ENCODE measurements around the gene LCE4A. TPM values are rescaled to one million over a fixed set of nuclear protein-coding genes. Genes with fewer than 3 reads are reported as not detected.

LCE4A gene
- polyA plus RNA-seq, 6 donors from 2014 or later, result not detected

- Mint-ChIP-seq H3K4me1 (no peaks in the 10 kb centered on the region), H3K27ac (no peak overlapping the region)
- ATAC-seq (ENCODE audit: low read depth in 2 of 2), result no peak
These were observed 10.3 kb downstream of the LCE4A start for GRCh38 chr1:152718238-152718637.

GRCh38 chr1:152725261-152725660, 17.3 kb downstream of the LCE4A start:
- ATAC-seq (ENCODE audit: low read depth in 2 of 2) (no peak), DNase-seq (no peak)
- H3K4me3 Mint-ChIP-seq, result no peak overlapping the region
- no peak overlapping the region for H3K27ac Mint-ChIP-seq
- no peaks in the 10 kb centered on the region for H3K36me3 Mint-ChIP-seq
- H3K9me3 Mint-ChIP-seq, result no peaks in the 10 kb centered on the region
- peaks cover 0 to 11% (median 10%) of the 10 kb centered on the region in 3 donors for H3K27me3 Mint-ChIP-seq
- H3K4me1 Mint-ChIP-seq, result no peaks in the 10 kb centered on the region

More at GRCh38 chr1:152718238-152718637, 10.3 kb downstream of the LCE4A start:
- no peaks in the 10 kb centered on the region for H3K36me3 Mint-ChIP-seq
- peaks cover 4 to 37% (median 10%) of the 10 kb centered on the region in 3 donors for H3K27me3 Mint-ChIP-seq
- H3K9me3 Mint-ChIP-seq, result peaks cover 0 to 23% (median 11%) of the 10 kb centered on the region in 7 donors
- DNase-seq, result no peak
- no peak overlapping the region for H3K4me3 Mint-ChIP-seq

GRCh38 chr1:152728986-152729385, 21.0 kb downstream of the LCE4A start:
- H3K9me3 Mint-ChIP-seq, result no peaks in the 10 kb centered on the region
- no peaks in the 10 kb centered on the region for H3K4me1 Mint-ChIP-seq
- H3K4me3 Mint-ChIP-seq, result no peak overlapping the region
- no peak for ATAC-seq (ENCODE audit: low read depth in 2 of 2)
- no peaks in the 10 kb centered on the region for H3K36me3 Mint-ChIP-seq
- no peak overlapping the region for H3K27ac Mint-ChIP-seq
- H3K27me3 Mint-ChIP-seq, result peaks cover 7 to 11% (median 10%) of the 10 kb centered on the region in 3 donors
- DNase-seq, result no peak

DNA sequence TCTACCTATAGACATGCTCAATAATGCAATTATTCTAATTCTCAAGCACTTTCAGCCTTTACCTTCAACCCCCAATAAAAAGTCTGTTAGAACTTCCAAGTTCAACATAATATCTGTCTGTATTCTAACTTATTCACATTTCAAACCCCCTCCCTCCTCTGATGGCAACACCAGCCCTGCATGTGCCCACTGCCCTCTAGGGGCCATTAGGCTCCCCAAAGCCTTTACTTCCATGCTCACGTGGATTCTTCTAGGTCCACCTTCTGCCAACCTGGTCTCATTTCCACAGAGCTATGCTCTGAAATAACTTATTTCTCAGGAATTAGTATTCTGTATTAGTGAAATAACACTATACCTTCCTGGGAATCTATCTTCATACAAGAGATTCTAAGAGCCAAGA, 27.7 kb downstream of the LCE4A start:
- DNase-seq, result no peak
- Mint-ChIP-seq H3K4me1 (no peaks in the 10 kb centered on the region), H3K9me3 (peaks cover 0 to 1% (median 0%) of the 10 kb centered on the region in 7 donors), H3K36me3 (no peaks in the 10 kb centered on the region), H3K27ac (peak overlapping the region in 1 of 6 donors; percentile 1), H3K27me3 (peaks cover 31 to 43% (median 33%) of the 10 kb centered on the region in 3 donors), H3K4me3 (no peak overlapping the region)
- no peak for ATAC-seq (ENCODE audit: low read depth in 2 of 2)

DNA sequence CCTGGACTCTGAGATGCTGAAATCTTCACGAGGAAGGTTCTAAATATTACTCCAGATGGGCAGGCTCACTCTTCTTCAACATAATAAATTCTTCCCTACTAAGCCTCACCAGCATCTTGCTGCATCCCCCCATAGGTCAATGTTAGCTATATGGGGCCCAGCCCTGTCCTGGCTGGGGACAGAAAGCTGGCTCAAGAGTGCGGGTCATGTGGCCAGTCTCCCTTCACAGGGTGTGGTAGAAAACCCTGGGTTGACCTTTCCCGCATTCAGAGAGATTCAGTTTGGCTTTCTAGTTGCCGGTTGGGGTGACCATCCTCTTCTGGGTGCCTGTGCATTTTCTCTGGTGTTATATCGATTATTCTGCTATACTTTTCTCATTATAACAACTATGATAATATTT, 30.0 kb downstream of the LCE4A start:
- Mint-ChIP-seq H3K36me3 (no peaks in the 10 kb centered on the region), H3K9me3 (peaks cover 0 to 8% (median 0%) of the 10 kb centered on the region in 7 donors), H3K27me3 (peaks cover 32 to 54% (median 44%) of the 10 kb centered on the region in 3 donors), H3K4me3 (no peak overlapping the region), H3K4me1 (no peaks in the 10 kb centered on the region), H3K27ac (no peak overlapping the region)
- DNase-seq, result no peak
- ATAC-seq (ENCODE audit: low read depth in 2 of 2), result no peak

- DNase-seq, result no peak
- no peak overlapping the region for H3K27ac Mint-ChIP-seq
- peaks cover 36 to 62% (median 52%) of the 10 kb centered on the region in 3 donors for H3K27me3 Mint-ChIP-seq
- H3K4me1 Mint-ChIP-seq, result no peaks in the 10 kb centered on the region
- H3K4me3 Mint-ChIP-seq, result no peak overlapping the region
- no peaks in the 10 kb centered on the region for H3K36me3 Mint-ChIP-seq
- H3K9me3 Mint-ChIP-seq, result peaks cover 0 to 12% (median 0%) of the 10 kb centered on the region in 7 donors
- ATAC-seq (ENCODE audit: low read depth in 2 of 2), result no peak
These were observed 31.9 kb downstream of the LCE4A start for GRCh38 chr1:152739841-152740240.

GRCh38 chr1:152741656-152742055, 33.7 kb downstream of the LCE4A start:
- DNase-seq, result no peak
- H3K27me3 Mint-ChIP-seq, result peaks cover 30 to 58% (median 48%) of the 10 kb centered on the region in 3 donors

GRCh38 chr1:152743371-152744145, 35.6 kb downstream of the LCE4A start:
- Mint-ChIP-seq H3K9me3 (peaks cover 0 to 16% (median 2%) of the 10 kb centered on the region in 7 donors), H3K27me3 (peaks cover 26 to 48% (median 45%) of the 10 kb centered on the region in 3 donors)
- DNase-seq, result no peak

More at GRCh38 chr1:152741656-152742055, 33.7 kb downstream of the LCE4A start:
- Mint-ChIP-seq H3K4me3 (no peak overlapping the region), H3K9me3 (peaks cover 0 to 15% (median 1%) of the 10 kb centered on the region in 7 donors), H3K27ac (no peak overlapping the region), H3K36me3 (no peaks in the 10 kb centered on the region), H3K4me1 (no peaks in the 10 kb centered on the region)
- no peak for ATAC-seq (ENCODE audit: low read depth in 2 of 2)

GRCh38 chr1:152745289-152745704, 37.3 kb downstream of the LCE4A start:
- Mint-ChIP-seq H3K4me3 (no peak overlapping the region), H3K4me1 (no peaks in the 10 kb centered on the region), H3K27ac (no peak overlapping the region), H3K9me3 (peaks cover 0 to 16% (median 2%) of the 10 kb centered on the region in 7 donors), H3K36me3 (no peaks in the 10 kb centered on the region), H3K27me3 (peaks cover 25 to 48% (median 45%) of the 10 kb centered on the region in 3 donors)
- DNase-seq (no peak), ATAC-seq (ENCODE audit: low read depth in 2 of 2) (no peak)

More at GRCh38 chr1:152743371-152744145, 35.6 kb downstream of the LCE4A start:
- no peak overlapping the region for H3K4me3 Mint-ChIP-seq
- ATAC-seq (ENCODE audit: low read depth in 2 of 2), result no peak
- H3K36me3 Mint-ChIP-seq, result no peaks in the 10 kb centered on the region
- H3K27ac Mint-ChIP-seq, result no peak overlapping the region
- H3K4me1 Mint-ChIP-seq, result no peaks in the 10 kb centered on the region

- Mint-ChIP-seq H3K36me3 (no peaks in the 10 kb centered on the region), H3K4me1 (no peaks in the 10 kb centered on the region), H3K4me3 (no peak overlapping the region), H3K27me3 (peaks cover 31 to 54% (median 51%) of the 10 kb centered on the region in 3 donors), H3K9me3 (peaks cover 0 to 16% (median 2%) of the 10 kb centered on the region in 7 donors), H3K27ac (no peak overlapping the region)
- ATAC-seq (ENCODE audit: low read depth in 2 of 2) (no peak), DNase-seq (no peak)
These were observed 37.9 kb downstream of the LCE4A start for GRCh38 chr1:152745765-152746444.

- Mint-ChIP-seq H3K27me3 (peaks cover 31 to 59% (median 45%) of the 10 kb centered on the region in 3 donors), H3K4me1 (no peaks in the 10 kb centered on the region), H3K27ac (no peak overlapping the region), H3K4me3 (no peak overlapping the region), H3K36me3 (no peaks in the 10 kb centered on the region), H3K9me3 (peaks cover 0 to 9% (median 0%) of the 10 kb centered on the region in 7 donors)
- ATAC-seq (ENCODE audit: low read depth in 2 of 2) (no peak), DNase-seq (no peak)
These were observed 39.9 kb downstream of the LCE4A start for GRCh38 chr1:152747831-152748230.

DNA sequence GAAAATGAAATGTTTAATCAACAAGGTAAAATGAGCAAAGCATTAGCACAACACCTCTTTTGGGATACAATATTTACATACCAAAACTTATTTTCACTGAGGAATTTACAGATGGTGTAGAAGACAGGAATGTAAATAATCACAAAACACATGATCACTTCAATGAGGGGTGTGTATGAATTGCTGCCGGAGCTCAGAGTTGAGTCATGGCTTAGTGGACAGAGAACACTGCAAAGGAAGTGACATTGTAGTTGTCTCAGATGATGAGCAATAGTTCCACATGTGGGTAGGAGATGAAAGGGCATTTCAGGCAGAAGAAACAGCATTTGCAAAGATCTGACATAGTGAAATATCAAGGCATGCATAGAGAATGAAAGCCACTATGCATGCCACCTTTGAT, 44.3 kb downstream of the LCE4A start:
- Mint-ChIP-seq H3K36me3 (no peaks in the 10 kb centered on the region), H3K27me3 (peaks cover 36 to 50% (median 45%) of the 10 kb centered on the region in 3 donors), H3K9me3 (no peaks in the 10 kb centered on the region), H3K4me1 (no peaks in the 10 kb centered on the region), H3K4me3 (no peak overlapping the region), H3K27ac (no peak overlapping the region)
- ATAC-seq (ENCODE audit: low read depth in 2 of 2) (no peak), DNase-seq (no peak)

DNA sequence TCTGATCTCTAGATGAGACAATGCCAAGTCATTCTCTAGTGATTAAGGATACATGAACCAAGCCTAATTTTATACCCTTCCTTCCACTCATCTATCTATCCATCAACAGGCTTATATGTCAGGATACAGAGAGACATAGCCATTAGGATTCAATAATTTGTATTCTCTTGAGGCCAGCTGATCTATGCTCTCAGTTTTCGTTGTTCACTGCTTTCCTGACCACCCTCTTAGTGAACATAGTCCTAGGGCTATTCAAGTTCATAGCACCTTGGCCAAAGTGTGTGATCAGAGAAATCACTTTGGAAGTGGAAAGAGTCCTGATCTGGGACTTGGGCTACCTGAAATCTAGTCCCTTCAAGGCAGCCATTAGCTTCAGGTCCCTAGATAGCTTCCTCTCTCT, 45.6 kb downstream of the LCE4A start:
- ATAC-seq (ENCODE audit: low read depth in 2 of 2) (no peak), DNase-seq (no peak)
- H3K4me3 Mint-ChIP-seq, result no peak overlapping the region
- no peaks in the 10 kb centered on the region for H3K9me3 Mint-ChIP-seq
- H3K27ac Mint-ChIP-seq, result no peak overlapping the region
- H3K36me3 Mint-ChIP-seq, result no peaks in the 10 kb centered on the region
- H3K4me1 Mint-ChIP-seq, result no peaks in the 10 kb centered on the region
- H3K27me3 Mint-ChIP-seq, result peaks cover 35 to 50% (median 49%) of the 10 kb centered on the region in 3 donors

GRCh38 chr1:152756872-152757271, 48.9 kb downstream of the LCE4A start:
- DNase-seq, result no peak
- Mint-ChIP-seq H3K36me3 (no peaks in the 10 kb centered on the region), H3K27me3 (peaks cover 35 to 53% (median 47%) of the 10 kb centered on the region in 3 donors), H3K9me3 (no peaks in the 10 kb centered on the region), H3K4me3 (no peak overlapping the region), H3K27ac (no peak overlapping the region), H3K4me1 (no peaks in the 10 kb centered on the region)
- ATAC-seq (ENCODE audit: low read depth in 2 of 2), result no peak
